ENCODE data around the gene PLCB2. TPM values are rescaled to one million over a fixed set of nuclear protein-coding genes. Genes with fewer than 3 reads are reported as not detected.

Gene PLCB2
- total and polyA plus RNA-seq, 5 experiments from 2014 or later = 14.5 to 166 (median 23.0) TPM

GRCh38 chr15:40306908-40307307, 827 bp downstream of the PLCB2 start:
- peak in 4 of 10 donors; percentile 11 to 30 (median 26) for DNase-seq
- H3K36me3 Mint-ChIP-seq = peaks cover 0 to 31% (median 0%) of the 10 kb centered on the region in 3 donors
- ATAC-seq = no peak
- no peaks in the 10 kb centered on the region for H3K27me3 Mint-ChIP-seq
- no peaks in the 10 kb centered on the region for H3K9me3 Mint-ChIP-seq
- peak overlapping the region; percentile 94 to 98 (median 96) for H3K4me3 Mint-ChIP-seq
- H3K4me1 Mint-ChIP-seq = peaks cover 31 to 54% (median 54%) of the 10 kb centered on the region in 4 donors
- H3K27ac Mint-ChIP-seq = peak overlapping the region; percentile 72 to 98 (median 97)
- POLR2A ChIA-PET = interaction anchor here (0.8 to 6.8 kb wide), 16 partner anchors 9 to 587 kb away, joined by 3 to 104 read pairs (median 6); partner anchors contain the start of genes ANKRD63, BAHD1, INAFM2 and IVD

DNA sequence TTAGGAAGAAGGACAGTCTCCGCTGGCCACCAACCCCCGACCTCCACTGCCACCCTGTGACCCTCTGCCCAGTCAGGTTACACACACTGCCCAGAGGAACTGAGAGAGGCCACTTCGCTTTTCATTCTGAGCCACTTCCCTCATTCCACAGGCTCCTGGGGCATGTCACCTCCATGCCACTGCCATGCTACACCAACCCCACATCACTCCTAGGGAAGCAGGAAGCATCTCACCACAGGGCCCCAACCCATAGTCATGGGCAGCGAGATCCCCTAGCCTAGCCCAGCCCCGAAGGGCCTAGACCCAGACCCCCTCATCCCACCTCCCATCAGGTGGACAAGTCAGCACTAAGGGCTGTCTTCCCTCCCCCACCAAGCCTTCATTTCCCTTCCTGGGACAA, 1.4 kb downstream of the PLCB2 start:
- peak overlapping the region; percentile 72 to 98 (median 96) for H3K27ac Mint-ChIP-seq
- DNase-seq (no peak), ATAC-seq (no peak)
- POLR2A ChIA-PET = interaction anchor here (1.3 to 6.8 kb wide), 5 partner anchors 11 to 31 kb away, joined by 3 to 104 read pairs (median 38); partner anchors contain the start of genes ANKRD63 and INAFM2
- H3K4me3 Mint-ChIP-seq = peak overlapping the region; percentile 94 to 98 (median 96)
- no peaks in the 10 kb centered on the region for H3K9me3 Mint-ChIP-seq
- peaks cover 0 to 36% (median 4%) of the 10 kb centered on the region in 3 donors for H3K36me3 Mint-ChIP-seq
- no peaks in the 10 kb centered on the region for H3K27me3 Mint-ChIP-seq
- peaks cover 31 to 54% (median 53%) of the 10 kb centered on the region in 4 donors for H3K4me1 Mint-ChIP-seq

GRCh38 chr15:40305281-40305680, 2.5 kb downstream of the PLCB2 start:
- POLR2A ChIA-PET = interaction anchor here (1.0 to 5.6 kb wide), 5 partner anchors 10 to 100 kb away, joined by 3 to 48 read pairs (median 4); partner anchors contain the start of gene ANKRD63
- Mint-ChIP-seq H3K36me3 (peaks cover 8 to 45% (median 13%) of the 10 kb centered on the region in 3 donors), H3K4me1 (peaks cover 31 to 54% (median 51%) of the 10 kb centered on the region in 4 donors), H3K27me3 (no peaks in the 10 kb centered on the region), H3K27ac (peak overlapping the region in 2 of 10 donors; percentile 45 to 76), H3K4me3 (peak overlapping the region in 6 of 10 donors; percentile 28 to 96 (median 53)), H3K9me3 (peaks cover 0 to 5% (median 2%) of the 10 kb centered on the region in 9 donors)
- ATAC-seq = no peak
- no peak for DNase-seq

DNA sequence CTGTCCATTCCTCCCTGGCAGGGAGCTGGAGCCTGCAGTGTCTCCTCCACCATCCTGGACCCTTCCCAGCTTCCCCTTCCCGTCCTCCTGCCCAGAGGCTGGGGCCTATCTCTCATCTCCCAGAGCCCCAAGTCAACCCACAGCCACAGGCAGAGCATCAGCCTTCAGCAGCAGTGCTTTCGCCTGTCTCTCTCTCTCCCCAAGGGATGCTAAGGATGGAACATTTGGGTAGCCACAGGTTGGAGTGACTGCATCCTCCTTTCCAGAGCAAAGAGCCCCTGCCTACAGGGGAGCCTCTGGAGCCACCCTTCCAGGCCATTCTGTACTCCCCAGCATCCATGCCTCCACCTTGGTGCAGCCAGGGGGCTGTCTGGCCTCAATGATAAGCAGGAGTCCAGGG, 4.2 kb downstream of the PLCB2 start:
- no peak for ATAC-seq
- peaks cover 0 to 14% (median 2%) of the 10 kb centered on the region in 9 donors for H3K9me3 Mint-ChIP-seq
- POLR2A ChIA-PET = interaction anchor here (0.7 kb wide), 1 partner anchor 34 kb away, joined by 3 read pairs; no protein-coding TSS in a partner anchor
- peaks cover 15 to 59% (median 28%) of the 10 kb centered on the region in 3 donors for H3K36me3 Mint-ChIP-seq
- H3K4me3 Mint-ChIP-seq = no peak overlapping the region
- H3K4me1 Mint-ChIP-seq = peaks cover 21 to 38% (median 34%) of the 10 kb centered on the region in 4 donors
- no peak for DNase-seq
- no peaks in the 10 kb centered on the region for H3K27me3 Mint-ChIP-seq
- H3K27ac Mint-ChIP-seq = peak overlapping the region in 4 of 10 donors; percentile 24 to 75 (median 56)

DNA sequence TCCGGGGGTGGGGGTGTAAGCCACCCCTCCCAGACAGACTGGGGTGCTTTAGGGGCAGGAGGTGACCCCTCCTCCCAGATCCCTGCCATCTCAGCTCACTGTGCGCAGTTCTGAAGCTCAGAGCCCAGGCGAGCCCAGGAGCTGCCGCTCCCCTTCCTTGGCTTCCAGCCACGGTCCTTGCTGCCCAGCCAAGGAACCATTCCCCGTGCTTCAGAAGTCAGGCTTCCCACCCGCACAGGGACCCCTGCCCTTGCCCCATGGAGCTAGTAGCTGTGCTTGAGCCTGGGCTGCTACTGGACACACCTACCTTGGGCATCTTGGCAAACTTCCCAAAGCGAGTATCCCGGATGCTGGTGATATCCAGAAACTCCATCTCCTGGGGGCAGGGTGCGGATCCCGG, 4.8 kb downstream of the PLCB2 start:
- H3K4me3 Mint-ChIP-seq = no peak overlapping the region
- no peaks in the 10 kb centered on the region for H3K27me3 Mint-ChIP-seq
- H3K36me3 Mint-ChIP-seq = peaks cover 15 to 61% (median 28%) of the 10 kb centered on the region in 3 donors
- POLR2A ChIA-PET = interaction anchor here (0.7 kb wide), 1 partner anchor 35 kb away, joined by 3 read pairs; no protein-coding TSS in a partner anchor
- ATAC-seq = no peak
- no peak for DNase-seq
- peaks cover 0 to 14% (median 2%) of the 10 kb centered on the region in 9 donors for H3K9me3 Mint-ChIP-seq
- H3K4me1 Mint-ChIP-seq = peaks cover 19 to 37% (median 32%) of the 10 kb centered on the region in 4 donors
- H3K27ac Mint-ChIP-seq = peak overlapping the region in 1 of 10 donors; percentile 75

- Mint-ChIP-seq H3K9me3 (peaks cover 0 to 14% (median 2%) of the 10 kb centered on the region in 9 donors), H3K4me3 (no peak overlapping the region), H3K27me3 (no peaks in the 10 kb centered on the region), H3K27ac (no peak overlapping the region), H3K4me1 (peaks cover 20 to 37% (median 32%) of the 10 kb centered on the region in 4 donors), H3K36me3 (peaks cover 15 to 67% (median 28%) of the 10 kb centered on the region in 3 donors)
- POLR2A ChIA-PET = no interaction called here
- ATAC-seq (no peak), DNase-seq (no peak)
Observed at GRCh38 chr15:40302288-40302886, 5.3 kb downstream of the PLCB2 start.

- no peak overlapping the region for H3K27ac Mint-ChIP-seq
- H3K4me1 Mint-ChIP-seq = peaks cover 17 to 33% (median 29%) of the 10 kb centered on the region in 4 donors
- POLR2A ChIA-PET = interaction anchor here (0.9 kb wide), 1 partner anchor 8 kb away, joined by 3 read pairs; no protein-coding TSS in a partner anchor
- H3K36me3 Mint-ChIP-seq = peaks cover 15 to 70% (median 28%) of the 10 kb centered on the region in 3 donors
- H3K4me3 Mint-ChIP-seq = peak overlapping the region in 1 of 10 donors; percentile 56
- H3K27me3 Mint-ChIP-seq = no peaks in the 10 kb centered on the region
- H3K9me3 Mint-ChIP-seq = peaks cover 0 to 14% (median 2%) of the 10 kb centered on the region in 9 donors
- ATAC-seq (no peak), DNase-seq (no peak)
Observed at GRCh38 chr15:40301467-40302179, 6.1 kb downstream of the PLCB2 start.

DNA sequence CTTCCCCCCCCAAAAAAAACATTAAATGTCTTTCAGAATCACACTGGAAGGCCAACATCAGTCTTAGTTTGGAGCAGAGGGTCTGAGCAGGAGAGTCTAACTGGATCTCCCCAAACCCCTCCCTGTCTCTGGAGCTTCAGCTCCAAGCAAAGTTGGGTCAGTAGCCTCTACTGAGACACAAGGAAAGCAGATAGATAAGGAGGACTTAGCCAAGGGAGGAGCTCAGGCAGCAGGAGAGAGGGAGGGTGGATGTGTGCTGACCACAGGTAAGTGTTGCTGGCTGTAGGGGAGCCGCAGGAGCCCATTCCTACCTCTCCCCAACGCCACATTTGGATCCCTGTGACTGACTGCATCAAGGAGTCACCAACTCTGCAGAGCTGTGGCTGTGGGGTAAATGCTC, 7.0 kb downstream of the PLCB2 start:
- ATAC-seq (no peak), DNase-seq (no peak)
- Mint-ChIP-seq H3K36me3 (peaks cover 15 to 73% (median 28%) of the 10 kb centered on the region in 3 donors), H3K27ac (no peak overlapping the region), H3K27me3 (no peaks in the 10 kb centered on the region), H3K9me3 (peaks cover 0 to 14% (median 2%) of the 10 kb centered on the region in 9 donors), H3K4me1 (peaks cover 13 to 25% (median 21%) of the 10 kb centered on the region in 4 donors), H3K4me3 (no peak overlapping the region)
- POLR2A ChIA-PET = interaction anchor here (0.9 kb wide), 1 partner anchor 9 kb away, joined by 3 read pairs; no protein-coding TSS in a partner anchor

- no peaks in the 10 kb centered on the region for H3K27me3 Mint-ChIP-seq
- peaks cover 13 to 22% (median 17%) of the 10 kb centered on the region in 4 donors for H3K4me1 Mint-ChIP-seq
- H3K27ac Mint-ChIP-seq = no peak overlapping the region
- H3K4me3 Mint-ChIP-seq = no peak overlapping the region
- ATAC-seq (no peak), DNase-seq (no peak)
- H3K36me3 Mint-ChIP-seq = peaks cover 15 to 76% (median 28%) of the 10 kb centered on the region in 3 donors
- POLR2A ChIA-PET = interaction anchor here (0.9 kb wide), 1 partner anchor 10 kb away, joined by 3 read pairs; no protein-coding TSS in a partner anchor
- H3K9me3 Mint-ChIP-seq = peaks cover 0 to 14% (median 2%) of the 10 kb centered on the region in 9 donors
Observed at GRCh38 chr15:40300367-40300766, 7.4 kb downstream of the PLCB2 start.

GRCh38 chr15:40298216-40298935, 9.4 kb downstream of the PLCB2 start:
- Mint-ChIP-seq H3K27ac (no peak overlapping the region), H3K4me1 (peaks cover 0 to 4% (median 1%) of the 10 kb centered on the region in 4 donors), H3K36me3 (peaks cover 15 to 63% (median 28%) of the 10 kb centered on the region in 3 donors), H3K9me3 (peaks cover 0 to 14% (median 2%) of the 10 kb centered on the region in 9 donors), H3K27me3 (no peaks in the 10 kb centered on the region), H3K4me3 (no peak overlapping the region)
- DNase-seq (no peak), ATAC-seq (no peak)
- POLR2A ChIA-PET = interaction anchor here (1.0 to 1.7 kb wide), 2 partner anchors 9 to 10 kb away, joined by 3 to 5 read pairs; no protein-coding TSS in a partner anchor

GRCh38 chr15:40297356-40297755, 10.4 kb downstream of the PLCB2 start:
- Mint-ChIP-seq H3K27ac (no peak overlapping the region), H3K36me3 (peaks cover 15 to 59% (median 28%) of the 10 kb centered on the region in 3 donors)
- POLR2A ChIA-PET = interaction anchor here (1.0 to 1.7 kb wide), 2 partner anchors 10 to 11 kb away, joined by 3 to 5 read pairs; no protein-coding TSS in a partner anchor

More at GRCh38 chr15:40297356-40297755, 10.4 kb downstream of the PLCB2 start:
- Mint-ChIP-seq H3K27me3 (no peaks in the 10 kb centered on the region), H3K9me3 (peaks cover 0 to 14% (median 2%) of the 10 kb centered on the region in 9 donors), H3K4me1 (peaks cover 0 to 3% (median 0%) of the 10 kb centered on the region in 4 donors), H3K4me3 (no peak overlapping the region)
- DNase-seq = no peak
- ATAC-seq = no peak

Data from naive thymus-derived CD8-positive, alpha-beta T cell (primary cell).